Measurements from ENCODE around the gene KLHL17. TPM values are rescaled to one million over a fixed set of nuclear protein-coding genes. Genes with fewer than 3 reads are reported as not detected.
A peak's percentile ranks its signal among the peaks of the same experiment; 100 is the strongest.
"Not testable (repeated sequence)": the region's sequence is repeated elsewhere in the genome, so short reads cannot be mapped to it uniquely, and the experiment has no call there.

Gene KLHL17
- total RNA-seq, 1 experiment from 2014 or later: 25.4 TPM

DNA sequence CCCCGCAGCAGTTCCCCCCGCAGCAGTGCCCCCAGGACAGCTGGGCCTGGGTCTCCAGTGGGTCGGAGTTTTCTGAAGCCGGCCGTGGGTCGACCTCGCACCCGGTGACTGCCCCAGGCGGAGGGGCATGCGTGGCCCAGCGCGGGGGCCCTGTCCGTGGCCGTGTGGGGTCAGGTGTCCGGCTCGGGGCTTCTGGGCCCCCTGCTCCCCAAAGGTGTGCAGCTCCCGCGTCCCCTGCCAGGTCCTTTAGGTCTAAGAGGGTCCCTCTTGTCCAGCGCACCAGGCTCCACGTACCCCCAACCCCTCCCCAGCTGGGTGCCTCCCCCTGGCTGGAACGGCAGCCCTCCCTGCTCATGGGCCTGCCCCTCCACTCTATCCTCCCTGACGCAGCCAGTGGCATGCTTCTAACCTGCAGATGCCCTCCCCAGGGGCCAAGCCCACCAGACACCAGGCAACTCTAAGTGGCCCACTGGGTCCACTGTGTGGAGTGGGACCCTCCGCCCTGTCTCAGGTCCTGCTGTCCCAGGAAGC lies 45.5 kb downstream of the KLHL17 start:
- no peak for DNase-seq (ENCODE audit: low spot score)
- in situ Hi-C loops (cut with HindIII; ENCODE audit: low sequenced_read_pairs): no loop called here

DNA sequence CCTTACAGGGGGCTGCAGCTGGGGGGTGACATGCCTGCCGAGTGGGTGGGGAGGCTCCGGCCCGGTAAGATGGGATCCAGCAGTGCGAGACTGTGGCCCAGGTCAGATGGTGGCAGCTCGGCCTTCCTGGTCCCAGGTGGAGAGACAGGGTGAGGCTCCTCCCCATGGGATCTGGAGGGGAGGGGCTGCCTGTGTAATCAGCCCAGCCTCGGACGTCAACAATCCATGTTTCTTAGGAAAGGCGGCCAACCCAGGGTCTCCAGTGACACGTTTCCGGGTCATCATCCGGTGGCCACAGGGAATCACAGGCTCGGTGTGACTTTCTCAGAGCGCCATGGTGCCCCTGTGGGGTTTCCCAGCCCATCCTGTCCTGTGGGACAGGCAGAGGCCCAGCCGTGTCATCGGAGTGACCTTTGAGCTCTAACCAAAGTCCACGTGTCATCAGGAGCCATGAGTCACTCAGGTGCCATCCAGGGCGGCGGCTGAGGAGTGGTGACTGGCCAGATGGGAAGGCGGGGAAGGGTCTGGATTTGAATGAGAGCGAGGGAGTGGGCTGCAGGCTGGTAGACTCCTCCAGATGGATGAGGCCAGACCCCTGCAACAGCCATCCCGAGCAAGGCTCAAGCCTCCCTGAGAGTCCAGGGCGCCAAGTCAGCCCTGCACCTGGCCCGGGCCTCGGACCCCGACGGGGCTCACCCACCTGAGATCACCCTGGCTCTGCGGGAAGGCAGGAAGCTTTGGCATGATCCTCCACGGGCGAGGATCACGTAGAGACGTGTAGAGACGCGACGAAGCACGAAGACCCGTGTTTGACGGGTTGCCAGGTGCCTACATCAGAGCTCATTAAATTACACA lies 46.1 kb downstream of the KLHL17 start:
- no peak for DNase-seq (ENCODE audit: low spot score)
- in situ Hi-C loops (cut with HindIII; ENCODE audit: low sequenced_read_pairs): no loop called here

DNA sequence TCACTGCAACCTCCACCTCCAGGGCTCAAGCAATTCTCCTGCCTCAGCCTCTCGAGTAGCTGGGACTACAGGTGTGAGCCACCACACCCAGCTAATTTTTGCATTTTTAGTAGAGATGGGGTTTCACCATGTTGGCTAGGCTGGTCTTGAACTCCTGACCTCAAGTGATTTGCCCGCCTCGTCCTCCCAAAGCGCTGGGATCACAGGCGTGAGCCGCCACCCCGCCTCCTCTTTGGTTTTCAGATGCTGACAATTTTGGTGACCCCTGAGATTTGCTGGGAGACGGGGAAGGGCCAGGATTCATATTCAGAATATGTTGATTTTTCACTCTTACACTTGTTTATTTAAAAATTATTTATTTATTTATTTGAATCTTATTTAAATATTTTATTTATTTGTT lies 49.7 kb downstream of the KLHL17 start:
- DNase-seq (ENCODE audit: low spot score); in situ Hi-C loops (cut with HindIII; ENCODE audit: low sequenced_read_pairs): not testable (repeated sequence)

DNA sequence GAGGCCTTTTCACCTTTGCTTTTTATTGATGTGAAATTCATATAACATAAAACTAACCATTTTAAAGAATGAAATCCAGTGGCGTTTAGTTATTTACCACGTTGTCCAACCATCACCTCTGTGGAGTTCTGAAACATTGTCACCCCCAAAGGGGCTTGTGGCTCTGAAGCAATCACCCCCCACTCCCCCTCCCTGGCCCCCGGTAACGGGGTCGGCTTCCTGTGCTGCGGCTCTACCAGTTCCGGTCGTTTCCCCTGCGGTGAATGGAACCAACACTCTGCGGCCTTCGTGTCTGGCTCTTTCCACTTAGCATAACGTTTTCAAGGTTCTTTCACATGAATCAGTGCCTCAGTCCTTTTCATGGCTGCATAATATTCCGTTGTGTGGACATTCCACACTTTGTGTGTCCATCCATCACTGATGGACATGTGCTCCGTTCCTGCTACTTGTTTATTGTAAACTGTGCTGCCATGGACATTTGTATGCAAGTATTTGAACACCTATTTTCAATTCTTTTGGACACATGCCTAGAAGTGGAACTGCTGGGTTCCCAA lies 51.1 kb downstream of the KLHL17 start:
- DNase-seq (ENCODE audit: low spot score): no peak
- in situ Hi-C loops (cut with HindIII; ENCODE audit: low sequenced_read_pairs): no loop called here

- in situ Hi-C loops (cut with HindIII; ENCODE audit: low sequenced_read_pairs); DNase-seq (ENCODE audit: low spot score): not testable (repeated sequence)
Measured at GRCh38 chr1:1012736-1013104, 52.3 kb downstream of the KLHL17 start.

DNA sequence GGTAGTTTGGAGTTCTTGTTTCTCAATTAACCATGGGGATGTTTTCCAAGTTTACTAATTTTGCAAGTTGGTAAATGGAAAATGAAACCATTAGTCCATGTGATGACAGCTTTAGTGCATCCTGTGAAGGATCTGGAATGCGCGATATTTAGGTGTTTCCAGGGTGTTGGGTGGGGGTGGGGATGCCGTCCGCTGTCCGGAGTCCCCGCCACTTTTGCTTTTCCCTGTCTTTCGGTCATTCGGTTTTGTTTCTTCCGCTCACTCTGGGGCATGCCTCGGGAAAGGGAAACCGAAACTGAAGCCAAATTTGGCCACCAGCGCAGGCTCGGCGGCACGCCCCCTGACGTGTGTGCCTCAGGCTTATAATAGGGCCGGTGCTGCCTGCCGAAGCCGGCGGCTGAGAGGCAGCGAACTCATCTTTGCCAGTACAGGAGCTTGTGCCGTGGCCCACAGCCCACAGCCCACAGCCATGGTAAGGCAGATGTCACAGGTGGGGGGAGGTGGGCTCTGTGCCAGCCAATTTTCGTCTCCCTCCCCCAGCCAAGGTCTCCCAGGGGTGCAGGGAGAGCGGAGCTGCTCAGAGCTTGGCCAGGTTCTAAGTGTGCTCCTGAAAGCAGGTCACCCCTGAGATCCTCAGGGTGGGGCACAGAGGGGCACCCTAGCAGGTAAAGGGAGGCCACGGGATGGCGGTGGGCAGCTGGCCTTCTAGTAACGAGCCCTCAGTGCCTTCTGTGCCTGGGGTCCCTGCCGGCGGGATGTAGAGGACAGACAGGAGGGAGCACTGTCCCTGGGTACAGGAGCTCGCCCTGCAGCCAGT lies 52.9 kb downstream of the KLHL17 start, which contains the start of gene ISG15:
Gene ISG15 (plus strand): TSS at position 393 of the 817 bp plus-strand sequence. CDS start 77 bp downstream, at position 470.
- peak; percentile 57 for DNase-seq (ENCODE audit: low spot score)
- in situ Hi-C loops (cut with HindIII; ENCODE audit: low sequenced_read_pairs): no loop called here

GRCh38 chr1:1013922-1014648 lies 53.7 kb downstream of the KLHL17 start:
- DNase-seq (ENCODE audit: low spot score): no peak
- in situ Hi-C loops (cut with HindIII; ENCODE audit: low sequenced_read_pairs): no loop called here

DNA sequence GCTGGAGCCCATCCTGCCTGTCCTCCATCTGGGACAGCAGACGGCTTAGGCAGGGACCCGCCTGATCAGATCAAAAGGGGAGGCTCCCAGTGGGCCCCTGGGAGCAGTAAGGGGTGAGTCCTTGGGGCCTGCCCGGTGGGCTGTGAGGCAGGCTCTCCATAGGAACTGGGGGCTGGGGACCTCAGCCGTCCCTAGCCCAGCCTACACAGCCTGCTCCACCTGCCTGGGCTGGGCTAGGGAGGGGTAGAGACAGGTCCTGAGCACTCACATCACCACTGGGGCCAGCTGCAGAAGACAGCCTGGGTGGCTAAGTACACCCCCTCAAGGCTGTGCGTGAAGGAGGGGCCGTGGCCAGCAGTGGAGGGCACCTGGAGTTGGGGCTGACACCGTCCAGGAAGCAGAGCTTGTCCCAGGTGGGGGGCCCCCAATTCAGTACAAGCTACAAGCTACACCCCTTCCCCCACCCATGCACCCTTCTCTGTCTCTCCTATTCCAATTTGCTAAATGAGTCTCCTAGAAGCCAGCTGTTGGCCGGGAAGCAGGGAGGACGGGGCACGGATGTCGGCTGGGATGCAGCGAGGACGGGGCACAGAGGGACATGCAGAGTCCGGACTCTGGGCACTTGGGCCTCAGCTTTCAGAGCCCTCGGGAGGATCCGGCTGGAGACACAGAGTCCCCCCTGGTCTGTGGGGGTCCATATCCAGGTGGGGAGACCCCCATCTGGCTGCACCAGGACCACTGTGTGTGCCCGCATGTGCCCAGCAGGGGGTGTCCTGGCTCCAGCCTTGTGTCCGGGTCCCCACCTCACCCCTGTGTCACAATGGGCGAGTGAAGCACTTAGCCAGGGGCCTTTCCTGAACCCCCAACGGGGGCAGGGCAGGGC lies 54.7 kb downstream of the KLHL17 start:
- in situ Hi-C loops (cut with HindIII; ENCODE audit: low sequenced_read_pairs): no loop called here
- DNase-seq (ENCODE audit: low spot score): no peak

Other genes with a start within 250 kb of the KLHL17 start
- 398 and 434 TPM in 2 replicates for gene SAMD11, start 36.7 kb upstream of the KLHL17 start, total RNA-seq (2014; rRNA removed; shearing (Covaris generic))
- gene NOC2L, start 1.3 kb upstream of the KLHL17 start, total RNA-seq (2014; rRNA removed; shearing (Covaris generic)): 193 and 221 TPM in 2 replicates
- gene PLEKHN1, start 5.9 kb downstream of the KLHL17 start, total RNA-seq (2014; rRNA removed; shearing (Covaris generic)): 4.3 and 5.5 TPM in 2 replicates
- gene PERM1, start 21.5 kb downstream of the KLHL17 start, total RNA-seq (2014; rRNA removed; shearing (Covaris generic)): 0.17 TPM in 1 of 2 replicates, not detected in the other
- gene HES4, start 39.5 kb downstream of the KLHL17 start, total RNA-seq (2014; rRNA removed; shearing (Covaris generic)): 27.5 and 66.5 TPM in 2 replicates
- gene ISG15, start 52.9 kb downstream of the KLHL17 start, total RNA-seq (2014; rRNA removed; shearing (Covaris generic)): 213 and 304 TPM in 2 replicates
- gene AGRN, start 59.5 kb downstream of the KLHL17 start, total RNA-seq (2014; rRNA removed; shearing (Covaris generic)): 103 and 106 TPM in 2 replicates
- 3.5 and 4.3 TPM in 2 replicates for gene RNF223, start 113.7 kb downstream of the KLHL17 start, total RNA-seq (2014; rRNA removed; shearing (Covaris generic))
- 11.9 and 17.1 TPM in 2 replicates for gene C1orf159, start 155.5 kb downstream of the KLHL17 start, total RNA-seq (2014; rRNA removed; shearing (Covaris generic))
- gene TTLL10, start 213.3 kb downstream of the KLHL17 start, total RNA-seq (2014; rRNA removed; shearing (Covaris generic)): not detected in 2 replicates
- 1.2 TPM in 1 of 2 replicates, not detected in the other for gene TNFRSF18, start 246.0 kb downstream of the KLHL17 start, total RNA-seq (2014; rRNA removed; shearing (Covaris generic))

All from G401 (cell line).